OCI-LY7 (cell line): ENCODE measurements around the gene YY1AP1. TPM values are rescaled to one million over a fixed set of nuclear protein-coding genes. Genes with fewer than 3 reads are reported as not detected.
"Not testable (repeated sequence)": the region's sequence is repeated elsewhere in the genome, so short reads cannot be mapped to it uniquely, and the experiment has no call there.

ENCODE experiments used
- BruUV-seq: library from RNA; stranded (reverse); fragments of 400-500 nt; replicated peaks from 2 replicates; lab custom pipeline; 2021; lab: Mats Ljungman, UMichigan
- CTCF ChIA-PET: fragments of 300-600 bp; sonication (Branson Sonifier 250); formaldehyde crosslinking; loops from one replicate; lab custom pipeline; 2022; ENCODE audit warnings: antibody characterized with exemption; ENCODE audit not compliant: unreplicated experiment; lab: Charles Lee
- POLR2A ChIA-PET: fragments of 300-600 bp; sonication (Branson Sonifier 250); formaldehyde crosslinking; loops from one replicate; lab custom pipeline; 2022; ENCODE audit warnings: antibody characterized with exemption; lab: Charles Lee
- DNase-seq: peaks from one replicate; pipeline ENCODE4 v3.0.0-alpha.2; 2015; ENCODE audit warnings: low spot score
- H2AFZ ChIP-seq: fragments of 200-600 bp; sonication (generic), shearing (Covaris generic); 2 replicates; pipeline ENCODE4 v1.6.1; 2014; ENCODE audit warnings: mild to moderate bottlenecking, antibody characterized with exemption, low read length, moderate library complexity
- H3K27ac ChIP-seq: fragments of 200-600 bp; sonication (generic); 2 replicates; pipeline ENCODE4 v1.5.1; 2014; ENCODE audit warnings: mixed run types, low read depth, mild to moderate bottlenecking, moderate library complexity, low read length, inconsistent platforms; ENCODE audit not compliant: poor library complexity, severe bottlenecking
- H3K36me3 ChIP-seq: fragments of 200-600 bp; sonication (generic); 2 replicates; pipeline ENCODE4 v1.6.1; 2014; ENCODE audit warnings: mild to moderate bottlenecking, antibody characterized with exemption, low read length, moderate library complexity, mixed read lengths; ENCODE audit not compliant: insufficient read depth
- H3K4me1 ChIP-seq: fragments of 200-600 bp; sonication (generic); 2 replicates; pipeline ENCODE4 v1.5.1; 2014; ENCODE audit warnings: mild to moderate bottlenecking, low read length; ENCODE audit not compliant: insufficient read depth, poor library complexity, severe bottlenecking
- H3K4me2 ChIP-seq: fragments of 200-600 bp; sonication (generic); 2 replicates; pipeline ENCODE4 v1.6.1; 2014; ENCODE audit warnings: mild to moderate bottlenecking, low read length
- H3K4me3 ChIP-seq: fragments of 200-600 bp; sonication (generic); 2 replicates; pipeline ENCODE4 v1.5.1; 2014; ENCODE audit warnings: mild to moderate bottlenecking, low read depth, low read length; ENCODE audit not compliant: poor library complexity, severe bottlenecking
- H3K79me2 ChIP-seq: fragments of 200-600 bp; sonication (generic); 2 replicates; pipeline ENCODE4 v1.6.1; 2016; ENCODE audit warnings: low read depth, mild to moderate bottlenecking, low read length, moderate library complexity, mixed read lengths; ENCODE audit not compliant: insufficient read depth
- H3K9me2 ChIP-seq: fragments of 200-600 bp; sonication (generic); 2 replicates; pipeline ENCODE4 v1.6.1; 2016; ENCODE audit warnings: mild to moderate bottlenecking, low read length, mixed read lengths; ENCODE audit not compliant: insufficient read depth
- H3K9me3 ChIP-seq: fragments of 200-600 bp; sonication (generic); 2 replicates; pipeline ENCODE4 v1.6.1; 2014; ENCODE audit warnings: mild to moderate bottlenecking, mixed run types, low read length, mixed read lengths
- H4K20me1 ChIP-seq: fragments of 200-600 bp; sonication (generic); 2 replicates; pipeline ENCODE4 v1.6.1; 2014; ENCODE audit warnings: mild to moderate bottlenecking, antibody characterized with exemption, low read length, moderate library complexity, mixed read lengths; ENCODE audit not compliant: insufficient read depth
- CTCF ChIP-seq: fragments of 200-600 bp; sonication (generic); conservative IDR thresholded peaks from 2 replicates; pipeline ENCODE4 v1.5.1; 2014; ENCODE audit warnings: mild to moderate bottlenecking, antibody characterized with exemption, low read length, moderate library complexity, mixed read lengths
- EZH2phosphoT487 ChIP-seq: fragments of 200-600 bp; sonication (generic); IDR thresholded peaks from 2 replicates; pipeline ENCODE4 v1.6.1; 2018; ENCODE audit warnings: low read depth, borderline replicate concordance, mild to moderate bottlenecking, mixed run types, antibody characterized with exemption, low read length, moderate library complexity, mixed read lengths
- intact Hi-C: fragments of 100-400 bp; cut with micrococcal nuclease; formaldehyde crosslinking; loops from one replicate; pipeline ENCODE4 v1.10.0; 2022; ENCODE audit not compliant: unreplicated experiment
- total RNA-seq, 2 experiments: library from RNA; depleted of rRNA in 1 of 2; stranded (reverse); fragments of >200 nt in 1 of 2; shearing (Covaris generic) in 1 of 2; gene quantifications; 2 replicates each; pipeline ENCODE4 v1.2.3, GENCODE V29; 2014 to 2022

Gene YY1AP1
- total RNA-seq, 2 experiments from 2014 or later: 76.0 to 84.6 TPM

GRCh38 chr1:155709391-155709790 lies 20.8 kb upstream of the YY1AP1 start:
- CTCF ChIA-PET: no interaction called here
- H3K4me3 ChIP-seq: no peak overlapping the region
- no peaks in the 10 kb centered on the region for H4K20me1 ChIP-seq
- BruUV-seq: no TSS peak
- no peak for DNase-seq
- H3K79me2 ChIP-seq: peaks cover 65% of the 10 kb centered on the region
- H3K9me3 ChIP-seq: peaks cover 11% of the 10 kb centered on the region
- no peaks in the 10 kb centered on the region for H3K9me2 ChIP-seq
- no peak overlapping the region for H2AFZ ChIP-seq
- H3K36me3 ChIP-seq: peaks cover 80% of the 10 kb centered on the region
- POLR2A ChIA-PET: interaction anchor here (1.4 kb wide), 1 partner anchor 19 kb away, joined by 3 read pairs; no protein-coding TSS in a partner anchor
- no peak overlapping the region for H3K27ac ChIP-seq
- no peaks in the 10 kb centered on the region for H3K4me1 ChIP-seq
- intact Hi-C loops: no loop called here
- no peak overlapping the region for H3K4me2 ChIP-seq
- TF ChIP-seq CTCF (no peak), EZH2phosphoT487 (no peak)

GRCh38 chr1:155706139-155706538 lies 17.6 kb upstream of the YY1AP1 start:
- no TSS peak for BruUV-seq
- no peaks in the 10 kb centered on the region for H3K4me1 ChIP-seq
- H3K9me3 ChIP-seq: peaks cover 11% of the 10 kb centered on the region
- CTCF ChIA-PET: no interaction called here
- H3K79me2 ChIP-seq: peaks cover 78% of the 10 kb centered on the region
- no peaks in the 10 kb centered on the region for H3K9me2 ChIP-seq
- TF ChIP-seq CTCF (no peak), EZH2phosphoT487 (no peak)
- POLR2A ChIA-PET: no interaction called here
- DNase-seq: no peak
- no peak overlapping the region for H2AFZ ChIP-seq
- H3K36me3 ChIP-seq: peaks cover 67% of the 10 kb centered on the region
- intact Hi-C loops: no loop called here
- H3K4me2 ChIP-seq: no peak overlapping the region
- H4K20me1 ChIP-seq: no peaks in the 10 kb centered on the region
- no peak overlapping the region for H3K4me3 ChIP-seq
- no peak overlapping the region for H3K27ac ChIP-seq

DNA sequence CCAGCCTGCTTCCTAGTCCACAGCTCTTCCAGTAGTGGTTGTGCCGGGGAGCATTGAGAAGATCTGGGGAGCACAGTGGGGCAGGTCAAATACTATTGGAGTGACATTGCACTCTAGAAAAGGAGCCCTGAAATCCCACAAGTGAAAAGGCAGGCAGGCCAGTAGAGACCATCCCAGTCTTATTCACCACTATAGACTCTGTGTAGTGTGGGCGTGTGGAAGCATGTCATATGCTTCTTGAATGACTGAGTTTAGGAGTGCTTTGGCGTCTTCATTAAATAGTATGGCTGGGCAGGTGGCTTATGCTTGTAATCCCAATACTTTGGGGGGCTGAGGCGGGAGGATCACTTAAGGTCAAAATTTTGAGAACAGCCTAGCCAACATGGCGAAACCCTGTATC lies 15.8 kb upstream of the YY1AP1 start:
- H3K4me1 ChIP-seq, CTCF ChIA-PET, H3K4me3 ChIP-seq, H3K4me2 ChIP-seq, intact Hi-C loops, H3K27ac ChIP-seq, POLR2A ChIA-PET, DNase-seq, BruUV-seq, H2AFZ ChIP-seq, H4K20me1 ChIP-seq, H3K9me2 ChIP-seq: not testable (repeated sequence)
- Histone ChIP-seq H3K79me2 (peaks cover 82% of the 10 kb centered on the region), H3K36me3 (peaks cover 63% of the 10 kb centered on the region), H3K9me3 (peaks cover 18% of the 10 kb centered on the region)
